ENCODE results near the gene TERT.

TERT gene

GRCh38 chr5:1220831-1221230, 74.0 kb downstream of the TERT start:
- Histone ChIP-seq H3K27me3 (ENCODE audit: insufficient read depth, low read length) (peaks cover 7% of the 10 kb centered on the region; the same call in 1 of the 2 replicates), H3K4me1 (ENCODE audit: insufficient read depth, low read length) (no peaks in the 10 kb centered on the region), H3K27ac (ENCODE audit: low read length) (no peak overlapping the region), H3K36me3 (ENCODE audit: insufficient read depth, low read depth, low read length) (no peaks in the 10 kb centered on the region), H3K4me3 (ENCODE audit: low read length) (no peak overlapping the region), H3K9me3 (ENCODE audit: insufficient read depth, low read depth, low read length) (no peaks in the 10 kb centered on the region; the same call in 1 of the 2 replicates), H3K9ac (ENCODE audit: low read depth, low read length) (no peak overlapping the region)

- H3K9me3 ChIP-seq (ENCODE audit: insufficient read depth, low read depth, low read length), result no peaks in the 10 kb centered on the region; the same call in 1 of the 2 replicates
- no peak overlapping the region for H3K4me3 ChIP-seq (ENCODE audit: low read length)
- H3K36me3 ChIP-seq (ENCODE audit: insufficient read depth, low read depth, low read length), result no peaks in the 10 kb centered on the region
- no peak overlapping the region for H3K27ac ChIP-seq (ENCODE audit: low read length)
- no peak overlapping the region for H3K9ac ChIP-seq (ENCODE audit: low read depth, low read length)
- peaks cover 7% of the 10 kb centered on the region; the same call in 1 of the 2 replicates for H3K27me3 ChIP-seq (ENCODE audit: insufficient read depth, low read length)
- H3K4me1 ChIP-seq (ENCODE audit: insufficient read depth, low read length), result no peaks in the 10 kb centered on the region
Observed at GRCh38 chr5:1220351-1220750, 74.5 kb downstream of the TERT start.

GRCh38 chr5:1219768-1220100, 75.1 kb downstream of the TERT start:
- H3K27me3 ChIP-seq (ENCODE audit: insufficient read depth, low read length), result peaks cover 7% of the 10 kb centered on the region; the same call in 1 of the 2 replicates
- H3K4me3 ChIP-seq (ENCODE audit: low read length), result no peak overlapping the region
- no peaks in the 10 kb centered on the region for H3K36me3 ChIP-seq (ENCODE audit: insufficient read depth, low read depth, low read length)
- no peak overlapping the region for H3K9ac ChIP-seq (ENCODE audit: low read depth, low read length)
- no peaks in the 10 kb centered on the region for H3K4me1 ChIP-seq (ENCODE audit: insufficient read depth, low read length)
- H3K27ac ChIP-seq (ENCODE audit: low read length), result no peak overlapping the region
- H3K9me3 ChIP-seq (ENCODE audit: insufficient read depth, low read depth, low read length), result no peaks in the 10 kb centered on the region; the same call in 1 of the 2 replicates

GRCh38 chr5:1219098-1219767, 75.6 kb downstream of the TERT start:
- H3K9me3 ChIP-seq (ENCODE audit: insufficient read depth, low read depth, low read length), result no peaks in the 10 kb centered on the region; the same call in 1 of the 2 replicates
- no peak overlapping the region for H3K9ac ChIP-seq (ENCODE audit: low read depth, low read length)
- no peak overlapping the region for H3K4me3 ChIP-seq (ENCODE audit: low read length)
- no peaks in the 10 kb centered on the region for H3K4me1 ChIP-seq (ENCODE audit: insufficient read depth, low read length)
- no peak overlapping the region for H3K27ac ChIP-seq (ENCODE audit: low read length)
- no peaks in the 10 kb centered on the region for H3K36me3 ChIP-seq (ENCODE audit: insufficient read depth, low read depth, low read length)
- H3K27me3 ChIP-seq (ENCODE audit: insufficient read depth, low read length), result peaks cover 7% of the 10 kb centered on the region; the same call in 1 of the 2 replicates

GRCh38 chr5:1218351-1219080, 76.4 kb downstream of the TERT start:
- no peak overlapping the region for H3K4me3 ChIP-seq (ENCODE audit: low read length)
- no peaks in the 10 kb centered on the region; the same call in 1 of the 2 replicates for H3K9me3 ChIP-seq (ENCODE audit: insufficient read depth, low read depth, low read length)
- H3K4me1 ChIP-seq (ENCODE audit: insufficient read depth, low read length), result no peaks in the 10 kb centered on the region
- H3K27ac ChIP-seq (ENCODE audit: low read length), result no peak overlapping the region
- H3K27me3 ChIP-seq (ENCODE audit: insufficient read depth, low read length), result peaks cover 7% of the 10 kb centered on the region; the same call in 1 of the 2 replicates
- no peaks in the 10 kb centered on the region for H3K36me3 ChIP-seq (ENCODE audit: insufficient read depth, low read depth, low read length)
- no peak overlapping the region for H3K9ac ChIP-seq (ENCODE audit: low read depth, low read length)

- no peaks in the 10 kb centered on the region; the same call in 1 of the 2 replicates for H3K9me3 ChIP-seq (ENCODE audit: insufficient read depth, low read depth, low read length)
- H3K4me1 ChIP-seq (ENCODE audit: insufficient read depth, low read length), result no peaks in the 10 kb centered on the region
- H3K36me3 ChIP-seq (ENCODE audit: insufficient read depth, low read depth, low read length), result no peaks in the 10 kb centered on the region
- H3K27me3 ChIP-seq (ENCODE audit: insufficient read depth, low read length), result peaks cover 7% of the 10 kb centered on the region; the same call in 1 of the 2 replicates
- H3K4me3 ChIP-seq (ENCODE audit: low read length), result no peak overlapping the region
- no peak overlapping the region for H3K9ac ChIP-seq (ENCODE audit: low read depth, low read length)
- H3K27ac ChIP-seq (ENCODE audit: low read length), result no peak overlapping the region
Observed at GRCh38 chr5:1217596-1218206, 77.2 kb downstream of the TERT start.

GRCh38 chr5:1216918-1217295, 78.0 kb downstream of the TERT start:
- Histone ChIP-seq H3K36me3 (ENCODE audit: insufficient read depth, low read depth, low read length) (no peaks in the 10 kb centered on the region), H3K4me1 (ENCODE audit: insufficient read depth, low read length) (no peaks in the 10 kb centered on the region), H3K9ac (ENCODE audit: low read depth, low read length) (no peak overlapping the region), H3K9me3 (ENCODE audit: insufficient read depth, low read depth, low read length) (no peaks in the 10 kb centered on the region), H3K27ac (ENCODE audit: low read length) (no peak overlapping the region), H3K4me3 (ENCODE audit: low read length) (no peak overlapping the region), H3K27me3 (ENCODE audit: insufficient read depth, low read length) (peaks cover 7% of the 10 kb centered on the region; the same call in 1 of the 2 replicates)

GRCh38 chr5:1216211-1216917, 78.5 kb downstream of the TERT start:
- no peaks in the 10 kb centered on the region for H3K9me3 ChIP-seq (ENCODE audit: insufficient read depth, low read depth, low read length)
- H3K4me3 ChIP-seq (ENCODE audit: low read length), result no peak overlapping the region
- H3K27me3 ChIP-seq (ENCODE audit: insufficient read depth, low read length), result peaks cover 7% of the 10 kb centered on the region; the same call in 1 of the 2 replicates
- H3K36me3 ChIP-seq (ENCODE audit: insufficient read depth, low read depth, low read length), result no peaks in the 10 kb centered on the region
- no peak overlapping the region for H3K9ac ChIP-seq (ENCODE audit: low read depth, low read length)
- no peaks in the 10 kb centered on the region for H3K4me1 ChIP-seq (ENCODE audit: insufficient read depth, low read length)
- no peak overlapping the region for H3K27ac ChIP-seq (ENCODE audit: low read length)

GRCh38 chr5:1215320-1216096, 79.4 kb downstream of the TERT start:
- no peaks in the 10 kb centered on the region for H3K4me1 ChIP-seq (ENCODE audit: insufficient read depth, low read length)
- H3K9me3 ChIP-seq (ENCODE audit: insufficient read depth, low read depth, low read length), result no peaks in the 10 kb centered on the region

GRCh38 chr5:1214936-1215220, 80.0 kb downstream of the TERT start:
- Histone ChIP-seq H3K27ac (ENCODE audit: low read length) (no peak overlapping the region), H3K4me1 (ENCODE audit: insufficient read depth, low read length) (no peaks in the 10 kb centered on the region), H3K4me3 (ENCODE audit: low read length) (no peak overlapping the region), H3K9ac (ENCODE audit: low read depth, low read length) (no peak overlapping the region), H3K36me3 (ENCODE audit: insufficient read depth, low read depth, low read length) (no peaks in the 10 kb centered on the region), H3K27me3 (ENCODE audit: insufficient read depth, low read length) (peaks cover 7% of the 10 kb centered on the region; the same call in 1 of the 2 replicates), H3K9me3 (ENCODE audit: insufficient read depth, low read depth, low read length) (no peaks in the 10 kb centered on the region)

More at GRCh38 chr5:1215320-1216096, 79.4 kb downstream of the TERT start:
- H3K27ac ChIP-seq (ENCODE audit: low read length), result no peak overlapping the region
- H3K4me3 ChIP-seq (ENCODE audit: low read length), result no peak overlapping the region
- no peaks in the 10 kb centered on the region for H3K36me3 ChIP-seq (ENCODE audit: insufficient read depth, low read depth, low read length)
- H3K27me3 ChIP-seq (ENCODE audit: insufficient read depth, low read length), result peaks cover 7% of the 10 kb centered on the region; the same call in 1 of the 2 replicates
- no peak overlapping the region for H3K9ac ChIP-seq (ENCODE audit: low read depth, low read length)

All from iPS-20b (cell line).